Ascending aorta (tissue), 2 donors: ENCODE measurements around the gene IFITM5. TPM values are rescaled to one million over a fixed set of nuclear protein-coding genes. Genes with fewer than 3 reads are reported as not detected.
"Not testable (repeated sequence)": the region's sequence is repeated elsewhere in the genome, so short reads cannot be mapped to it uniquely, and the experiment has no call there.

Experiments
- DNase-seq, 2 donors: peaks; one replicate each; pipeline ENCODE4 v3.0.0-alpha.2; 2019; ENCODE audit warnings: low spot score in 2 of 2
- H3K27ac ChIP-seq, 2 donors: fragments of 200-600 bp; sonication (generic); one replicate each; pipeline ENCODE4 v1.5.1; 2016 to 2017; ENCODE audit warnings: mild to moderate bottlenecking in 1 of 2
- H3K27me3 ChIP-seq: fragments of 200-600 bp; sonication (generic); one replicate; pipeline ENCODE4 v1.5.1; 2017
- H3K36me3 ChIP-seq, 2 donors: fragments of 200-600 bp; sonication (generic); one replicate each; pipeline ENCODE4 v1.5.1; 2016
- H3K4me1 ChIP-seq, 2 donors: fragments of 200-600 bp; sonication (generic); one replicate each; pipeline ENCODE4 v1.5.1; 2016 to 2017; ENCODE audit warnings: mild to moderate bottlenecking in 1 of 2
- H3K4me3 ChIP-seq, 2 donors: fragments of 200-600 bp; sonication (generic); one replicate each; pipeline ENCODE4 v1.5.1; 2016 to 2017; ENCODE audit warnings: mild to moderate bottlenecking in 1 of 2
- H3K9me3 ChIP-seq, 2 donors: fragments of 200-600 bp; sonication (generic); one replicate each; pipeline ENCODE4 v1.5.1; 2016
- intact Hi-C: fragments of 100-400 bp; cut with DNase I; formaldehyde crosslinking; loops from one replicate; pipeline ENCODE4 v1.15.1; 2023
- total RNA-seq: library from RNA; depleted of rRNA; stranded (reverse); fragments of >200 nt; gene quantifications from one replicate; pipeline ENCODE4 v1.1.0, GENCODE V29; 2016
- TF ChIP-seq, protein P1 (sequence below), 3 experiments: fragments of 200-600 bp in 2 of 3; fragments of 450-650 bp in 1 of 3; sonication (generic) in 2 of 3; IDR thresholded peaks; one replicate each; pipeline ENCODE4 v1.5.1; 2016 to 2019; ENCODE audit warnings: antibody characterized with exemption in 3 of 3, mild to moderate bottlenecking in 1 of 3, moderate library complexity in 1 of 3

The IFITM5 gene
- total RNA-seq, 1 donor from 2014 or later = not detected

DNA sequence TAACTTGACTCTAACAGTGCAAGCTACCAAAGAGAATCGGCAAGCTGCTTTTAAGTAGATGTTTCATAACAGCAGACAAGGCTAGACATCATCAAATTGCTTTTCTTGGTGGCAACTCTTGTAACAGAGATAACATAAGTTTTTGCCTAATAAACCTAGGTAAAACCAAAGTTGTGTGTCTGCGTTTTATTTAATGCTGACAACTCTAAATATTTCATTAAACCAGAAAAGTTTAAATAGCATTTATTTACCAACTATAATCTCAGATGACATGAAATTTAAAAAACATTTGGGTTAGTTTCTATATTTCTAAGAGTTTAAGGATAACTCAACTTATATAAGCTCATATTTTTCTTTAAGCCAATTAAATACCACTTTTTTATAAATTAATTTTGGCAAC lies 40.6 kb upstream of the IFITM5 start:
- intact Hi-C loops = no loop called here
- H3K27ac ChIP-seq = no peak overlapping the region
- no peak for DNase-seq
- H3K4me1 ChIP-seq = no peaks in the 10 kb centered on the region
- H3K27me3 ChIP-seq = no peaks in the 10 kb centered on the region
- no peak overlapping the region for H3K4me3 ChIP-seq
- H3K36me3 ChIP-seq = no peaks in the 10 kb centered on the region
- TF ChIP-seq, protein P1, sequence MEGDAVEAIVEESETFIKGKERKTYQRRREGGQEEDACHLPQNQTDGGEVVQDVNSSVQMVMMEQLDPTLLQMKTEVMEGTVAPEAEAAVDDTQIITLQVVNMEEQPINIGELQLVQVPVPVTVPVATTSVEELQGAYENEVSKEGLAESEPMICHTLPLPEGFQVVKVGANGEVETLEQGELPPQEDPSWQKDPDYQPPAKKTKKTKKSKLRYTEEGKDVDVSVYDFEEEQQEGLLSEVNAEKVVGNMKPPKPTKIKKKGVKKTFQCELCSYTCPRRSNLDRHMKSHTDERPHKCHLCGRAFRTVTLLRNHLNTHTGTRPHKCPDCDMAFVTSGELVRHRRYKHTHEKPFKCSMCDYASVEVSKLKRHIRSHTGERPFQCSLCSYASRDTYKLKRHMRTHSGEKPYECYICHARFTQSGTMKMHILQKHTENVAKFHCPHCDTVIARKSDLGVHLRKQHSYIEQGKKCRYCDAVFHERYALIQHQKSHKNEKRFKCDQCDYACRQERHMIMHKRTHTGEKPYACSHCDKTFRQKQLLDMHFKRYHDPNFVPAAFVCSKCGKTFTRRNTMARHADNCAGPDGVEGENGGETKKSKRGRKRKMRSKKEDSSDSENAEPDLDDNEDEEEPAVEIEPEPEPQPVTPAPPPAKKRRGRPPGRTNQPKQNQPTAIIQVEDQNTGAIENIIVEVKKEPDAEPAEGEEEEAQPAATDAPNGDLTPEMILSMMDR (IDR thresholded peaks at IDR 0.05) = no peak
- H3K9me3 ChIP-seq = no peaks in the 10 kb centered on the region

DNA sequence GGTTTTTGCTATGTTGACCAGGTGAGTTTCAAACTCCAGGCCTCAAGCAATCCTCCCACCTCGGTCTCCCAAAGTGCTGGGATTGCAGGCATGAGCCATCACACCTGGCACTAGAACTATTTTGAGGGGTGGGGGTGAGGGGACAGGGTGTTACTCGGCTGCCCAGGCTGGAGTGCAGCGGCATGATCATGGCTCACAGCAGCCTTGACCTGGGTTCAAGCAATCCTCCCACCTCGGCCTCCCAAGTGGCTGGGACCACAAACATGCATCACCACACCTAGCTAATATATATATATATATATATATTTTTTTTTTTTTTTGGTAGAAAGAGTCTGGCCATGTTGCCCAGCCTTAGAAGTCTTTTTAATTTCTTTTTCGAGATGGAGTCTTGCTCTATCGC lies 38.4 kb upstream of the IFITM5 start:
- Histone ChIP-seq H3K4me3 (no peak overlapping the region), H3K27ac (no peak overlapping the region), H3K27me3 (no peaks in the 10 kb centered on the region), H3K9me3 (no peaks in the 10 kb centered on the region), H3K4me1 (no peaks in the 10 kb centered on the region), H3K36me3 (no peaks in the 10 kb centered on the region)
- intact Hi-C loops = no loop called here
- DNase-seq = no peak
- TF ChIP-seq, protein P1 (IDR thresholded peaks at IDR 0.05) = no peak

DNA sequence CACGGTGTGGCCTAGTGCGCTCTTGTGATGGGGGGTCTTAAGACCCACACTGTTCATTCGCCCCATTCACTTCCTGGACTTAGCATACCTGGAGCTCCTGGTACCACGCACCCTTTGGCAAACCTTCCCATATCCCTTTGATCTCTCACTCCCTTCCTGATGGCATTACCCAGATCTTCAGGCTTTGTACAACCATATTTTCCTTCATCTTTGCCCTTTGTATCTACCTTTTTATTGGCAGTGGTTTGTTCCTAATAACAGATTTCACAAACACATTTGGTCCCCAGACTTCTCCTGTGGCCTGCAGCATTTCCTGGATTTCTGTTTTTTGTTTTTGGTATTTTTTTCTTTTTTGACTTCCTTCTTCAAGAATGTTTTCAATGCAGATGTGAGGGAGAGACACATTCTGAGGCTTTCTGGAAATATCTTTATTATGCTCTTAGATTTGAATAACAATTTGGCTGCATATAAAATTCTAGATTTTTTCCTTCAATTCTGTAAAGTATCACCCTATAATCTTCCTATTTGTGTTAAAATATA lies 37.4 kb upstream of the IFITM5 start:
- no peaks in the 10 kb centered on the region for H3K36me3 ChIP-seq
- H3K9me3 ChIP-seq = no peaks in the 10 kb centered on the region
- TF ChIP-seq, protein P1 (IDR thresholded peaks at IDR 0.05) = no peak
- no peak for DNase-seq
- no peak overlapping the region for H3K4me3 ChIP-seq
- H3K27ac ChIP-seq = peak overlapping the region; percentile 61 to 62
- intact Hi-C loops = no loop called here
- H3K27me3 ChIP-seq = no peaks in the 10 kb centered on the region
- no peaks in the 10 kb centered on the region for H3K4me1 ChIP-seq

DNA sequence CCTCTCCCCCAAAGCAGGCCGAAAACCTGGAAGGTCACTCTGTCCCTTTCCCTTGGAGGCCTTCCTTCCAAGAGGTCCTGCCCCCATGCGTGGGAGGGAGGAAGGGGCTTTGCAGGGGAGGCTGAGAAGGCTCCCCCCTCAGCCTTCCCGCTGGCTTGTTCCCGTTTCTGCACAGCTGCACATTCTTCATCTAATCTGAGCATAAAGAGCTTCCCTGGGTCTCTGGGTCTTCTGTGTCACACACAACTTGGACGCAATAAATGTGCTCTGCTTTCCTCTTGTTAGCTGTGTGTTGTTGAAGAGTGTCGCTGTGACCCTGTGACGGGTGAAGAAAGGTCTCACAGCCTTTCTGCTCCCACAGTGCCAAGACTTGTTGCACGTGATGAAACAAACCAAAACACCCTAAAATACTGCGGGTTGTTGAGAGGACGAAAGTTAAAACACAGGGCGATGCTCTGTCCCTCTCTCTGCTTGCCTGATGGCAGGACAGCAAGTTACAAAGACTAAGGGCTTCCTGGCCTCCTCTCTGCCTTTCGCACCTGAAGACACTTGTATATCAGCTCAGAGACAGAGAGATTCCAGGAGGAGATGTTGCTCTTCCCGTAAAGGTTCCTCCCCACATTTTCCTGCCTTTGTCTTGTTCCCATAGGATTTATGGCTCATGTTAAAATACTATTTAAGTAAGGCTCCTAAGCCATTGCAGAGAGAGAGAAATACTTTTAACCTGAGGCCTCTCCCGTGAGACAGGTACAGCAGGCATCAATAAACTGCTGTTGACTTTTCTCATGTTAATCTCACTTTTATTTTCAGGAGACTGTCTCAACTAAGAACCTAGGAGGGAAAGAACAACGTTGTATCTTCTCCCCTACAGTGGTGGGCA lies 36.7 kb upstream of the IFITM5 start:
- H3K9me3 ChIP-seq = no peaks in the 10 kb centered on the region
- no peak overlapping the region for H3K4me3 ChIP-seq
- H3K27ac ChIP-seq = peak overlapping the region; percentile 61 to 62
- no peaks in the 10 kb centered on the region for H3K27me3 ChIP-seq
- no peak for DNase-seq
- TF ChIP-seq, protein P1 (IDR thresholded peaks at IDR 0.05) = no peak
- intact Hi-C loops = no loop called here
- no peaks in the 10 kb centered on the region for H3K36me3 ChIP-seq
- no peaks in the 10 kb centered on the region for H3K4me1 ChIP-seq

DNA sequence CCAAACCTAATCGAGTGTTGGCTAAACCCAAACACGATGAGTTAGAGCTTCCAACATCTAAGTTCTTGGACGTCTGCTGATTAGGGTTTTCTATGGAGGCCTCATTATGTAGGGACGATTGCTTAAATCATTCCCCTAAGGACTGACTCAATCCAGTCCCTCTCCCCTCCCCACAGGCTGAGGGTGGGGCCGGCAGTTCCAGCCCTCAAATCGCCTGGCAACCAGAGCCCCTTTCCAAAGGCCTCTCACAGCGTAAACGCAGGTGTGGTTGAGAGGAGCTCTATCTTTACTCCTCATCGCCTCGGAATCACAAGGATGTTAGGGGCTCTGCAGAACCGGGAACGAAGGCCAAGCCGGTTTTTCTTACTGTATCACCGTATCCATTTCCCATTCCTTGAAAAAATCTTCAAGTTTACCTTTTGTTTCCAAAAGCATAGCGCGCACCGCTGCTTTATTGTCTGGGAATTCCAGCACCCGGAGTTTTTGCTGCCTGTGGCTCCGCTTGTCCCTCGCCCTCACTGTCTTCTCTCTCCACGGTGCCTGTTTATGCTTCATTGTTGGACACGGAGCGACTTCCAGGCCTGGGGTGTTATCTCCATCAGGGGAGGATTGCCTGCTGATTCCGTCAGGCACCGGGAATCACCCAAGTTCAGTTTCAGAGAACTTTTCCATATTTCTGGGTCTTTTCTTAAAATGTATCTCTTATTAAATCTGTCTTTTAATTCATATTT lies 35.1 kb upstream of the IFITM5 start:
- H3K9me3 ChIP-seq = no peaks in the 10 kb centered on the region
- H3K36me3 ChIP-seq = no peaks in the 10 kb centered on the region
- H3K27me3 ChIP-seq = no peaks in the 10 kb centered on the region
- no peaks in the 10 kb centered on the region for H3K4me1 ChIP-seq
- DNase-seq = peak in 1 of 2 donors; percentile 30
- intact Hi-C loops = no loop called here
- TF ChIP-seq, protein P1 (IDR thresholded peaks at IDR 0.05) = no peak
- H3K27ac ChIP-seq = peak overlapping the region in 1 of 2 donors; percentile 34
- H3K4me3 ChIP-seq = no peak overlapping the region

DNA sequence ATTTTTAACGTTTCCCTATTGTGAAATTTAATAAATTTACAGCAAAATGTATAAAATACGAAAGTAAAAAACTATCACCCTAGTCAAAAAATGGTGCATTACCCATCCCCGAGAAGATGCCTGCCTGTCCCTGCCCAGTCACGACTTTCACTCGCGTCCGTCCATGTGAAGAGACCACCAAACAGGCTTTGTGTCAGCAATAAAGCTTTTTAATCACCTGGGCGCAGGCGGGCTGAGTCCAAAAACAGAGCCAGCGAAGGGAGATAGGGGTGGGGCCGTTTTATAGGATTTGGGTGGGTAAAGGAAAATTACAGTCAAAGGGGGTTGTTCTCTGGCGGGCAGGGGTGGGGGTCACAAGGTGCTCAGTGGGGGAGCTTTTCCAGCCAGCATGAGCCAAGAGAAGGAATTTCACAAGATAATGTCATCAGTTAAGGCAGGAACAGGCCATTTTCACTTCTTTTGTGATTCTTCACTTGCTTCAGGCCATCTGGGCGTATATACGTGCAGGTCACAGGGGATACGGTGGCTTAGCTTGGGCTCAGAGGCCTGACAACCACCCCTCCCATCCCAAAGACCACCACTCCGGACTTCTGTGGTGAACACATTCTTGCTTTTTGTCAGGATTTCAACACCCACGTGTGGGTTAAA lies 34.4 kb upstream of the IFITM5 start:
- DNase-seq, H3K4me3 ChIP-seq, intact Hi-C loops, H3K27me3 ChIP-seq, H3K9me3 ChIP-seq, H3K36me3 ChIP-seq, H3K27ac ChIP-seq, H3K4me1 ChIP-seq: not testable (repeated sequence)
